ENCODE data around the gene SMOC2. TPM values are rescaled to one million over a fixed set of nuclear protein-coding genes. Genes with fewer than 3 reads are reported as not detected.

SMOC2 gene
- total and polyA plus RNA-seq, 4 experiments from 2014 or later, result not detected

DNA sequence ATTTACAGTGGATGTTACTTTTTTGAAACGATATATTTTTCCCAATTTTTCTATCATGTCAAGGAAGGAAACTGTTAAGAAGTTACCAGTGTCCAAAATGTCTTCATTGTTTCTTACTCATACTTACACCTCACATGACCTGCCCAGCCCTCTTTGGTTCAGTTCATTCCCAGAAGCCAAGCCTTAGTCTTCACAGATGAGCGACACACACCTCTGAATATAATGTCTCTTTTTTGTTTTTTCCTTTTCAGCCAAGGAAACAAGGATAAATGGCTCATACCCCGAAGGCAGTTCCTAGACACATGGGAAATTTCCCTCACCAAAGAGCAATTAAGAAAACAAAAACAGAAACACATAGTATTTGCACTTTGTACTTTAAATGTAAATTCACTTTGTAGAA is 225.2 kb downstream of the SMOC2 start:
- intact Hi-C loops (cut with micrococcal nuclease), result no loop called here
- H3K27ac Mint-ChIP-seq, result no peak overlapping the region
- DNase-seq, result no peak
- H3K9me3 ChIP-seq (ENCODE audit: control insufficient read depth in 1 of 2, low read length in 2 of 2), result no peaks in the 10 kb centered on the region
- no peaks in the 10 kb centered on the region for H3K36me3 ChIP-seq (ENCODE audit: insufficient read depth, low read length)
- POLR2A ChIA-PET (ENCODE audit: partially characterized antibody), result no interaction called here
- CTCF ChIA-PET (ENCODE audit: partially characterized antibody), result no interaction called here
- H3K4me1 Mint-ChIP-seq, result no peaks in the 10 kb centered on the region
- H3K9me3 Mint-ChIP-seq, result no peaks in the 10 kb centered on the region
- H3K27me3 Mint-ChIP-seq, result peaks cover 4 to 10% of the 10 kb centered on the region in 2 donors
- H3K4me3 ChIP-seq (ENCODE audit: low read length in 2 of 2), result no peak overlapping the region
- H3K27me3 ChIP-seq (ENCODE audit: insufficient read depth, low read length), result no peaks in the 10 kb centered on the region
- H3K4me3 Mint-ChIP-seq, result no peak overlapping the region
- H3K4me1 ChIP-seq (ENCODE audit: insufficient read depth, low read length), result no peaks in the 10 kb centered on the region
- H3K27ac ChIP-seq (ENCODE audit: low read depth, low read length), result no peak overlapping the region
- H3K36me3 Mint-ChIP-seq, result no peaks in the 10 kb centered on the region

DNA sequence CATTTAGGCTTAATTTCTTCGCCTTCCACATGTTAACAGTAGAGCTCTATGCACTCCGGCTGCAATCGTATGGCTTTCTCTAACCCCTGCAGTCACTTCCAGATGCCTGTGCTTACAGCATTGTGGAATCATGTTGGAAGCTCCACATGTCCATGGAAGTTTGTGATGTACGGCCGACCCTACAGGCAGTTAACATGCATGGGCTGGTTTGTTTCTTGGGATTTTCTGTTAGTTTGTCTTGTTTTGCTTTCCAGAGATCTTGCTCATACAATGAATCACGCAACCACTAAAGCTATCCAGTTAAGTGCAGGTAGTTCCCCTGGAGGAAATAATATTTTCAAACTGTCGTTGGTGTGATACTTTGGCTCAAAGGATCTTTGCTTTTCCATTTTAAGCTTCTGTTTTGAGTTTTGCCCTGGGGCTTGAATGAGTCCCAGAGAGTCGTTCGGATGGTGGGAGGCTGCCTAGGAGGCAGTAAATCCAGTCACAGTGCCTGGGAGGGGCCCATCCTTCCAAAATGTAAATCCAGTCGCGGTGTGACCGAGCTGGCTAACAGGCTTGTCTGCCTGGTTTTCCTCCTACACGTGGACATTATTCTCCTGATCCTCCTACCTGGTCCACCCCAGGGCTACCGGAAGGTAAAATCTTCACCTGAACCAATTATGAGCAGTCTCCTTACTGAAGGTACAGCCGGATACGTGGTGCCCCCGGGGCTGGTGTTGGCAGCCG is 225.9 kb downstream of the SMOC2 start:
- no peak overlapping the region for H3K27ac Mint-ChIP-seq
- peaks cover 3 to 10% of the 10 kb centered on the region in 2 donors for H3K27me3 Mint-ChIP-seq
- Histone ChIP-seq H3K4me1 (ENCODE audit: insufficient read depth, low read length) (no peaks in the 10 kb centered on the region), H3K27me3 (ENCODE audit: insufficient read depth, low read length) (no peaks in the 10 kb centered on the region), H3K4me3 (ENCODE audit: low read length in 2 of 2) (no peak overlapping the region), H3K9me3 (ENCODE audit: control insufficient read depth in 1 of 2, low read length in 2 of 2) (no peaks in the 10 kb centered on the region), H3K27ac (ENCODE audit: low read depth, low read length) (no peak overlapping the region), H3K36me3 (ENCODE audit: insufficient read depth, low read length) (no peaks in the 10 kb centered on the region)
- intact Hi-C loops (cut with micrococcal nuclease), result no loop called here
- H3K9me3 Mint-ChIP-seq, result peaks cover 0 to 2% (median 0%) of the 10 kb centered on the region in 8 donors
- no peak overlapping the region for H3K4me3 Mint-ChIP-seq
- no peaks in the 10 kb centered on the region for H3K36me3 Mint-ChIP-seq
- CTCF ChIA-PET (ENCODE audit: partially characterized antibody), result no interaction called here
- no peaks in the 10 kb centered on the region for H3K4me1 Mint-ChIP-seq
- POLR2A ChIA-PET (ENCODE audit: partially characterized antibody), result no interaction called here
- DNase-seq, result no peak

- Histone ChIP-seq H3K36me3 (ENCODE audit: insufficient read depth, low read length) (no peaks in the 10 kb centered on the region), H3K4me1 (ENCODE audit: insufficient read depth, low read length) (no peaks in the 10 kb centered on the region), H3K9me3 (ENCODE audit: control insufficient read depth in 1 of 2, low read length in 2 of 2) (no peaks in the 10 kb centered on the region), H3K27me3 (ENCODE audit: insufficient read depth, low read length) (no peaks in the 10 kb centered on the region), H3K27ac (ENCODE audit: low read depth, low read length) (no peak overlapping the region), H3K4me3 (ENCODE audit: low read length in 2 of 2) (no peak overlapping the region)
- H3K9me3 Mint-ChIP-seq, result peaks cover 0 to 2% (median 0%) of the 10 kb centered on the region in 8 donors
- peaks cover 0 to 8% of the 10 kb centered on the region in 2 donors for H3K27me3 Mint-ChIP-seq
- no peak for DNase-seq
- H3K4me3 Mint-ChIP-seq, result no peak overlapping the region
- POLR2A ChIA-PET (ENCODE audit: partially characterized antibody), result no interaction called here
- CTCF ChIA-PET (ENCODE audit: partially characterized antibody), result no interaction called here
- intact Hi-C loops (cut with micrococcal nuclease), result no loop called here
- no peaks in the 10 kb centered on the region for H3K36me3 Mint-ChIP-seq
- no peaks in the 10 kb centered on the region for H3K4me1 Mint-ChIP-seq
- H3K27ac Mint-ChIP-seq, result no peak overlapping the region
These were observed 226.4 kb downstream of the SMOC2 start for GRCh38 chr6:168667428-168667805.

GRCh38 chr6:168670401-168670985 is 229.5 kb downstream of the SMOC2 start:
- Histone ChIP-seq H3K36me3 (ENCODE audit: insufficient read depth, low read length) (no peaks in the 10 kb centered on the region), H3K27me3 (ENCODE audit: insufficient read depth, low read length) (no peaks in the 10 kb centered on the region), H3K4me3 (ENCODE audit: low read length in 2 of 2) (no peak overlapping the region), H3K4me1 (ENCODE audit: insufficient read depth, low read length) (no peaks in the 10 kb centered on the region), H3K27ac (ENCODE audit: low read depth, low read length) (no peak overlapping the region), H3K9me3 (ENCODE audit: control insufficient read depth in 1 of 2, low read length in 2 of 2) (no peaks in the 10 kb centered on the region)
- H3K9me3 Mint-ChIP-seq, result peaks cover 0 to 2% (median 0%) of the 10 kb centered on the region in 8 donors
- no peaks in the 10 kb centered on the region for H3K4me1 Mint-ChIP-seq
- DNase-seq, result no peak
- H3K36me3 Mint-ChIP-seq, result no peaks in the 10 kb centered on the region
- H3K4me3 Mint-ChIP-seq, result no peak overlapping the region
- CTCF ChIA-PET (ENCODE audit: partially characterized antibody), result no interaction called here
- POLR2A ChIA-PET (ENCODE audit: partially characterized antibody), result no interaction called here
- H3K27me3 Mint-ChIP-seq, result peaks cover 0 to 8% of the 10 kb centered on the region in 2 donors
- intact Hi-C loops (cut with micrococcal nuclease), result no loop called here
- no peak overlapping the region for H3K27ac Mint-ChIP-seq

GRCh38 chr6:168671028-168671862 is 230.3 kb downstream of the SMOC2 start:
- H3K9me3 Mint-ChIP-seq, result peaks cover 0 to 2% (median 0%) of the 10 kb centered on the region in 8 donors
- H3K27ac Mint-ChIP-seq, result no peak overlapping the region
- no peaks in the 10 kb centered on the region for H3K36me3 Mint-ChIP-seq
- H3K4me1 ChIP-seq (ENCODE audit: insufficient read depth, low read length), result no peaks in the 10 kb centered on the region
- no peak overlapping the region for H3K27ac ChIP-seq (ENCODE audit: low read depth, low read length)
- CTCF ChIA-PET (ENCODE audit: partially characterized antibody), result no interaction called here
- intact Hi-C loops (cut with micrococcal nuclease), result no loop called here
- H3K4me3 Mint-ChIP-seq, result no peak overlapping the region
- H3K4me1 Mint-ChIP-seq, result no peaks in the 10 kb centered on the region
- DNase-seq, result no peak
- H3K9me3 ChIP-seq (ENCODE audit: control insufficient read depth in 1 of 2, low read length in 2 of 2), result no peaks in the 10 kb centered on the region
- no peak overlapping the region for H3K4me3 ChIP-seq (ENCODE audit: low read length in 2 of 2)
- no peaks in the 10 kb centered on the region for H3K27me3 ChIP-seq (ENCODE audit: insufficient read depth, low read length)
- POLR2A ChIA-PET (ENCODE audit: partially characterized antibody), result no interaction called here
- H3K27me3 Mint-ChIP-seq, result peaks cover 0 to 7% of the 10 kb centered on the region in 2 donors
- H3K36me3 ChIP-seq (ENCODE audit: insufficient read depth, low read length), result no peaks in the 10 kb centered on the region

- no peaks in the 10 kb centered on the region for H3K36me3 ChIP-seq (ENCODE audit: insufficient read depth, low read length)
- Mint-ChIP-seq H3K36me3 (no peaks in the 10 kb centered on the region), H3K27ac (no peak overlapping the region), H3K9me3 (peaks cover 0 to 2% (median 0%) of the 10 kb centered on the region in 8 donors), H3K4me1 (no peaks in the 10 kb centered on the region), H3K4me3 (no peak overlapping the region), H3K27me3 (no peaks in the 10 kb centered on the region)
- ChIA-PET POLR2A (ENCODE audit: partially characterized antibody) (no interaction called here), CTCF (ENCODE audit: partially characterized antibody) (no interaction called here)
- no peak overlapping the region for H3K27ac ChIP-seq (ENCODE audit: low read depth, low read length)
- H3K27me3 ChIP-seq (ENCODE audit: insufficient read depth, low read length), result no peaks in the 10 kb centered on the region
- no peaks in the 10 kb centered on the region for H3K4me1 ChIP-seq (ENCODE audit: insufficient read depth, low read length)
- H3K9me3 ChIP-seq (ENCODE audit: control insufficient read depth in 1 of 2, low read length in 2 of 2), result no peaks in the 10 kb centered on the region
- no peak for DNase-seq
- intact Hi-C loops (cut with micrococcal nuclease), result no loop called here
- no peak overlapping the region for H3K4me3 ChIP-seq (ENCODE audit: low read length in 2 of 2)
These were observed 231.0 kb downstream of the SMOC2 start for GRCh38 chr6:168671863-168672546.

GRCh38 chr6:168674595-168674994 is 233.6 kb downstream of the SMOC2 start:
- CTCF ChIA-PET (ENCODE audit: partially characterized antibody), result no interaction called here
- no peaks in the 10 kb centered on the region for H3K9me3 ChIP-seq (ENCODE audit: control insufficient read depth in 1 of 2, low read length in 2 of 2)
- no peaks in the 10 kb centered on the region for H3K4me1 ChIP-seq (ENCODE audit: insufficient read depth, low read length)
- Mint-ChIP-seq H3K4me3 (no peak overlapping the region), H3K4me1 (no peaks in the 10 kb centered on the region), H3K27me3 (peaks cover 0 to 1% of the 10 kb centered on the region in 2 donors), H3K27ac (no peak overlapping the region), H3K9me3 (peaks cover 0 to 2% (median 0%) of the 10 kb centered on the region in 8 donors), H3K36me3 (no peaks in the 10 kb centered on the region)
- POLR2A ChIA-PET (ENCODE audit: partially characterized antibody), result no interaction called here
- H3K27ac ChIP-seq (ENCODE audit: low read depth, low read length), result no peak overlapping the region
- no peaks in the 10 kb centered on the region for H3K36me3 ChIP-seq (ENCODE audit: insufficient read depth, low read length)
- DNase-seq, result no peak
- H3K4me3 ChIP-seq (ENCODE audit: low read length in 2 of 2), result no peak overlapping the region
- no peaks in the 10 kb centered on the region for H3K27me3 ChIP-seq (ENCODE audit: insufficient read depth, low read length)
- intact Hi-C loops (cut with micrococcal nuclease), result no loop called here
